AG09319 (cell line): Measurements from ENCODE around the gene CCDC146.
"Not testable (repeated sequence)": the region's sequence is repeated elsewhere in the genome, so short reads cannot be mapped to it uniquely, and the experiment has no call there.

Experiments used
- DNase-seq: peaks from one replicate; pipeline ENCODE4 v3.0.0-alpha.2; 2010; ENCODE audit warnings: low read depth; ENCODE audit errors: extremely low read depth

CCDC146 gene, protein sequence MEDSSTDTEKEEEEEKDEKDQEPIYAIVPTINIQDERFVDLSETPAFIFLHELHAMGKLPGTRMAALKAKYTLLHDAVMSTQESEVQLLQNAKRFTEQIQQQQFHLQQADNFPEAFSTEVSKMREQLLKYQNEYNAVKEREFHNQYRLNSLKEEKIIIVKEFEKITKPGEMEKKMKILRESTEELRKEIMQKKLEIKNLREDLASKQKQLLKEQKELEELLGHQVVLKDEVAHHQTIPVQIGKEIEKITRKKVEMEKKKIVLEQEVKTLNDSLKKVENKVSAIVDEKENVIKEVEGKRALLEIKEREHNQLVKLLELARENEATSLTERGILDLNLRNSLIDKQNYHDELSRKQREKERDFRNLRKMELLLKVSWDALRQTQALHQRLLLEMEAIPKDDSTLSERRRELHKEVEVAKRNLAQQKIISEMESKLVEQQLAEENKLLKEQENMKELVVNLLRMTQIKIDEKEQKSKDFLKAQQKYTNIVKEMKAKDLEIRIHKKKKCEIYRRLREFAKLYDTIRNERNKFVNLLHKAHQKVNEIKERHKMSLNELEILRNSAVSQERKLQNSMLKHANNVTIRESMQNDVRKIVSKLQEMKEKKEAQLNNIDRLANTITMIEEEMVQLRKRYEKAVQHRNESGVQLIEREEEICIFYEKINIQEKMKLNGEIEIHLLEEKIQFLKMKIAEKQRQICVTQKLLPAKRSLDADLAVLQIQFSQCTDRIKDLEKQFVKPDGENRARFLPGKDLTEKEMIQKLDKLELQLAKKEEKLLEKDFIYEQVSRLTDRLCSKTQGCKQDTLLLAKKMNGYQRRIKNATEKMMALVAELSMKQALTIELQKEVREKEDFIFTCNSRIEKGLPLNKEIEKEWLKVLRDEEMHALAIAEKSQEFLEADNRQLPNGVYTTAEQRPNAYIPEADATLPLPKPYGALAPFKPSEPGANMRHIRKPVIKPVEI

DNA sequence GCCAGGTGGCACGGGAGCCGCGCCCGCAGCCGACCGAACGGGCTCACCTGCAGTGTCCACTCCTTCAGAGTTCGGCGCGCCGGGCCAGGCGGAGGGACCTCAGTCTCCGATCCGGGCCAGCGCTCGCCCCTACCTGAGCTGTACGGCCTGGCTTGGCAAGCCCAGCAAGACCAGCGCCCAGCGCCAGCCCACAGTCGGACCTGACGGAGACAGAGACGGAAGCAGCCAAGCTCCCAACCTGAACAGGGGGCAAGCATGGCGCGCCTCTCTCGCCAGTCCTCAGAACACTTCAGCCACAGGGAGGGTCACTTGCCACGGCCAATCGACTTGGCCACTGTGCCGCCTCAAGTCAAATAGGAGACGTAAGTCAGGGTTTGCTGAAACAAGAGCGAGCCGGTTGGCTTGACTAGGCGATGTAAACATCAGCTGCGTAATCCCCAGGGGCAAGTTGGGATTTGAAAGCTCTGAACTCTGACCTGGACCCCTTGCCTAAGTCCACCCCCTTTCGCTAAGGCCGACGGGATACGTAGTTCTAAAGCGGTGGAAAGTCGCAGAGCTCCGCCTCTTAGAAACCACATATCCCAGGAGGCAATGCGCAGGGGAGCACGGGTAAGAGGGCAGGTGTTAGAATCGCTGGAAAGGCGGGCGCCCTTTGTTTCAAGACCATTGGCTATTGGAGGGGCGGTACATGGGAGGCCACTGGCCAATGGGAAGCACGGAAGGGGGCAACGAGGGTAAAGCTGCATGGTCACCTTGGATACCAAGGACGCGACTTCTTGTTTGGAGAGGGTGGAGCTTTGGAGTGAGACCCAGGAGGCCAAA lies at the start of gene CCDC146:
TSS of gene CCDC146 (plus strand) at position 756 of the 822 bp plus-strand sequence. CDS start 45,054 bp downstream, outside the sequence.
- peak; percentile 93 for DNase-seq

DNA sequence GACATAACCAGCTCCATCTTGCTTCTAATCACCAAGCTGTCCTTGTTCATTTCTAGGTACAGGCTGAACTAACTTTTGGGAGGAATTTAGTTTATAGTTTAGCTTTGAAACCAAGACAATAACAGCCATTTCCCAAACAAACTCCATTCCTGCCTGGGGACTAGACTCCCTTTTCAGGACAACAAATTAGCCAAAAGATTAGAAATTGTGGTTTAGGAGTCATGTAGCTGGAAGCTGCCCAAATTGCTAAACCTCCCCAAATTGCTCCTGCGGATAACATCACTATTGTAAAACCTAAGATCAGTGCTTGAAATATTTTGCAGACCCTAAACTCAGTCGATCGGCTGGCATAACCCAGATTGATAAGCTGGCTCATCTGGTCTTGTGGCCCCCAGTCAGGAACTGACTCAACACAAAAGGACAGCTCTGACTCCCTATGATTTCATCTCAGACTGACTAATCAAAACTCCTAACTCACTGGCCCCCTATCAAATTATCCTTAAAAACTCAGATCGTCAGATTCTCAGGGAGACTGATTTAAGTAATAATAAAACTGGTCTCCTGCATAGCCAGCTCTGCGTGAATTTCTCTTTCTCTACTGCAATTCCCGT lies 47.5 kb upstream of the CCDC146 start:
- DNase-seq: not testable (repeated sequence)

DNA sequence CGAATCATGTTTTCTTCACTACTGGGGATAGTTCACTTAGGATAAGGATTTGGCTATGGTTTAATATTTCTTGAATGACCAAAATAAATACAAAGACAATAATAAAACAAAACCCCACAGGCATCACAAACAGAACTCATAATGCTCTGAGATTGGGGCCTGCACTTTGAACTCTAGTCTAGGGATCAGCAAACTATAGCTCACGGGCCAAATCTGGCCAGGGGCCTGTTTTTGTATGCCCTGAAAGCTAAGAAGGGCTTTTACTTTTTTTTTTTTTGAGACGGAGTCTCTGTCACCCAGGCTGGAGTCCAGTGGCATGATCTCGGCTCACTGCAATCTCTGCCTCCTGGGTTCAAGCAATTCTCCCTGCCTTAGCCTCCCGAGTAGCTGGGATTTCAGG lies 45.4 kb upstream of the CCDC146 start:
- DNase-seq: not testable (repeated sequence)

DNA sequence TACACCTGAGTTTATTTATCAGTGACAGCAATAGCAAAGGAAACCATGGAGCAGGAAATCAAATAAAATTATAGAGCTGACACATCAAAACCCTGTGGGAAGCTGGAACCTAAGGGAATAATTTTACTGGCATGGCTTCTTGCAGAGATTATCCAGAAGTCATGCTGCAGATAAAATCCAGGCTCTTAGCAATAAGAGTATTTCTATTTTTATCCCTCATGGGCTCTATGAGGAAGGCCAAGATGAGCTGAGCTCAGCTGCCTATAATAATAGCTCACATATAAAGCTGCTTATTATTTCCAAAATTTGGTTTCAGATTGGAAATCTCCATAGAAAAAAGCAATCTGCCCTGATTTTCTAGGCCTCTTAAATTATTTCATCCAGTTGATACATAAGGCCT lies 43.3 kb upstream of the CCDC146 start:
- DNase-seq: not testable (repeated sequence)

DNA sequence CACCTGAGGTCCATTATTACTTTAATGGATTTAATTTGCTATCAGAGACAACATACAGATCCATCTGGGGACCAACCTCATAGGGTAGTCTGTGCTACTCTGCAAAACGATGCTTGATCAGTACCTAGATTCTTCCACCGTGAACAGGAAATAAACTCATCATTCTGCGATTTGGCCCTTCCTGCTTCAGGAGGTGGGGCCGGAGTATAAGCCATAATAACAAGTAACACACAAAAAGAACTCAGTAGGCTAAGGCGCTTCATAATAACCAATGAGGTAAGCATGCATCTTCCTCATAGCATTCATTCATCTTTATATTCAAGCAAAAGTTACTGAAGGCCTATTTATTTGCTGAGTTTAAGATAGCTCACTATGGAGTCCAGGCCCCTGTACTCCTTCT lies 42.8 kb upstream of the CCDC146 start:
- DNase-seq: not testable (repeated sequence)

DNA sequence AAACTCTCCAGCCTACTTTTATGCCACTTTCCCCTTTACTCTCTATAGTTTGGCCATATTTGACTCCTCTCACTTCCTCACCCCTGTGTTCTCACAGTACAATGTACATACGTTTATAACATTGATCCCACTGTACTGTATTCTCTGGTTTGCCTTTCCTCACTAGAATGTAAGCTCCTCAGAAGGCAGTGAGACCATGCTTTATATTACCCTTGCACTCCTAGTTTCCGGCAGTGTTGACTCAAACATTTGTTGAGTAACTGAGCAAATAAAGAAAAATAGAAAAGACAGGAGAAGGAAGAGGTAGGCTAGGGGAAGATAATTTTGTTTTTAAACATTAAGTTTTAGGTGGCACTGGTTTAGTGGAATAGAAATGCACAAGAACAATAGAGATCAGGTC lies 42.2 kb upstream of the CCDC146 start:
- not testable (repeated sequence) for DNase-seq

DNA sequence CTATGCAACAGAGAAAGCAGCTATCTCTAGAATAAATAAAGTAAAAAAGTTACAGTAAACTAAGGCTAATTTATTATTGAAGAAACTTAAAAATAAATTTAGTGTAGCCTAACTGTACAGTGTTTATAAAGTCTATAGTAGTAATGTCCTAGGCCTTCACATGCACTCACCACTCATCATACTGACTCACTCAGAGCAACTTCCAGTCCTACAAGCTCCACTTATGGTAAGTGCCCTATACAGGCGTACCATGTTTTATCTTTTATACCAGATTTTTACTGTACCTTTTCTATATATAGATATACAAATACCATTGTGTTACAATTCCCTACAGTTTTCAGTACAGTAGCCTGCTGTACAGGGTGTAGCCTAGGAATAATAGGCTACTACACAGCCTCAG lies 40.2 kb upstream of the CCDC146 start:
- DNase-seq: not testable (repeated sequence)

DNA sequence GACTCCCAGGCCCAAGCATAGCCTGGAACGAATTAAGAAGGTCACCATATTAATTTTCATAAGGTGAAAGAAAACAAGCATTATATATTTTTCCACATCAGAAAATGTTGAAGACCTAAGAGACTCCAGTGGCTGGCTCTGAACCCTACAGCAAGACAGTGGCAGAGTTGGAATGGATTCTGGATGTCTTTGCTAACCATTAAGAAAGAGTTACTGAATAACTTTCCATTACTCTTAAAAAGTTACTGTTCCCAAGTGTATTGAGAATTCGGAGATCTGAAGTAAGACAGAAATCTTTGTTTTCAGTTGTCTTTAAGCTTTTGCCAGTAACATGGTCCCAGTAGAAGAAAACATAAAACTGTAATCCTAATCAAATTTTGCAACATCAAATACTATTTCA lies 30.1 kb upstream of the CCDC146 start:
- DNase-seq: not testable (repeated sequence)

DNA sequence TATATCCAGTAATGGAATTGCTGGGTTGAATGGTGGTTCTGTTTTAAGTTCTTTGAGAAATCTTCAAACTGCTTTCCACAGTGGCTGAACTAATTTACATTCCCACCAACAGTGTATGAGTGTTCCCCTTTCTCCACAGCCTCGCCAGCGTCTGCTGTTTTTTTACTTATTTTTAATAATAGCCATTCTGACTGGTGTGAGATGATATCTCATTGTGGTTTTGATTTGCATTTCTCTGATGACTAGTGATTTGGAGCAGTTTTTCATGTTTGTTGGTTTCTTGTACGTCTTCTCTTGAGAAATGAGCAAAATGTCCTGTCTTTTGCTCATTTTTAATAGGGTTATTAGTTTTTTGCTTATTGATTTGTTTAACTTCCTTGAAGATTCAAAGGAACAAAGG lies 21.9 kb upstream of the CCDC146 start:
- DNase-seq: not testable (repeated sequence)

DNA sequence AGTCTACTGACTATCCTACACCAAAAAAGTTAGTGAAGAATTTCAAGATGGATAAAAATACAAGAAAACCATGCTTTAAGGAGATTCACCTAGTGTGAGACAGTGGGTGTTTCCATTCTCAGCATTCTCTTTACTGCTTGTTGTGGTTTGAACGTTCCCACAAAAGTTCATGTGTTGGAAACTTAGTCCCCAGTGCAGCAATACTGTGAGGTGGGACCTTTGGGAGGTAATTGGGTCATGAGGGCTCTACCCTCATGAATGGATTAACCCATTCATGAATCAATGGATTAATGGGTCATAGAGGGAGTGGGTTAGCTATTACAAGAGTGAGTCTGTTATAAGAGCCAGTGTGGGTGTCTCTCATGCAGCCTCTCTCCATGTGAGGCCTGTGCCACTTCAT lies 21.2 kb upstream of the CCDC146 start:
- DNase-seq: not testable (repeated sequence)

DNA sequence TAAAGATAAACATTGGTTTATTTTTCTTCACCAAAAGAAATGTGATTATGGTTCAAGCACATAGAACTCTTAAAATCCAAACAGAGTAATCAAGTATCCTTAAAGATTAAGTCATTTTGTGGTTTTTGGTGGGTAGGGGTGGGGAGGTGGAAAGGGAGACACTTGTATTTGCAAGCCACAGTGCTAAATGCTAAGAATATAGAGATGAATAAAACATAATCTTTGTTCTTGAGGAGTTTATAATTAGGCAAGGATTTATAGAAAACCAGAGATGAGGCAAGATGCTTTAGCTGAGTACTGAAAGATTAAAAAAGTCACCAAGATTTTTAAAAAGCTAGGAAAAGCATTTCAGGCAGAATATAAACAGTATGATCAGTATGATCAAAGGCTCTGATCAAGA lies 19.7 kb upstream of the CCDC146 start:
- DNase-seq: not testable (repeated sequence)

DNA sequence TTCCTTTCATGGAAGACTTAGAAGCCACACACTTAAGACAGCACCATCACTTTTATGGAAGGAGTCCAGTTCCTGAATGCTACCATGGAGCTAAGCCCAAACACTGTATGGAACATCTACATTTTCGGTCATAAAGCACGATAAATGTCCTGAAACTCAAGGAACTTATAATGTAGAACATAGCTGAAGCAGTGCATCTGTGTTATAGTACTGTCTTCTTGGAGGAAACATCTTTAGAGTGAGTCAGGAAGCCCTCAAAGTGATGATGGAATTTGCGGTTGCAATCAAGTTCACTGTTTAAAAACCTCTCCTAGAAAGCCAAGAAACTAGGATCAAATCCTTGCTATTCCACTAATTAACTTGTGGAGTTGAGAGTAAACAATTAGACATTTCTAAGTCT lies 16.5 kb upstream of the CCDC146 start:
- not testable (repeated sequence) for DNase-seq

DNA sequence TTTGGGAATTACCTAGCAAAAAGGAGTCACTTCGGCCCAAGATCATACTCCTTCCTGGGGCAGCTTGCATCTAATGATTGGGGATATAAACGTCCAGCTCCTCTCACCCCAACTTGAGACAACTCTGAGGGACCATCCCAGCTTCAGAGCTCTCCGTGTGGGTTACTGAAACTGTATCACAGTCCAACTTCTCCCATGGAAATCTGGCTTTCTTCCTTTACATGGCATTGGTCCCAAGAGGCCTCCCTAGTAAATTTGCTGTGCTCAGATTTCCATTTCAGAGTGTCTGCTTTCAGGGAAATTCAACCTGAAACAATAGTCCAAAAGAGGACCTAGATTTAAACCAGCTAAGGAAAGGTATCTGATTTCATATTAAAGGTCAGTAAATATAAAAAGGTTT lies 14.8 kb upstream of the CCDC146 start:
- not testable (repeated sequence) for DNase-seq

DNA sequence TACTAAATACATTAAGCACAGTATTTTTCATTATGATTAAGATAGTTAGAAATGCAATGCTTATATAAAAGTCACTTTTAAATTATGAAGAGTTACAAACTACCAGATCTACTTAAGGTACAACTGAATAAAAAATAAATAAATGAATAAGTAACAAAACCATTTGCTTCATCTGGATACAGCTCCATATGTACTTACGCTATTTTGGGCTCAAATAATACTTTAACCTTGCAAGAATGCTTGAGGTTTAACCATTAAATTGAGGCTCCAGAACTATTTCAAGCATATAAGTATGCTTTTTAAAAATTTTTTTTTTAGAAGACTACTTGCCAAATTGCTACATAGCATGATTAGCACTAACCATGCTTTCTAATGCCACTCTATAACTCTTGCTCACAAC lies 14.1 kb upstream of the CCDC146 start:
- DNase-seq: not testable (repeated sequence)
